PC-3 (cell line): Measurements from ENCODE around the gene CAMTA1.

Experiments
- EZH2phosphoT487 ChIP-seq: fragments of 300-600 bp; sonication (generic); IDR thresholded peaks from 2 replicates; pipeline ENCODE4 v1.6.1; 2018; ENCODE audit warnings: mild to moderate bottlenecking, antibody characterized with exemption, low read length, borderline replicate concordance
- TF ChIP-seq, protein P1 (sequence below): fragments of 300-600 bp; sonication (generic); conservative IDR thresholded peaks from 2 replicates; pipeline ENCODE4 v1.5.1; 2017; ENCODE audit warnings: antibody characterized with exemption, low read depth, mild to moderate bottlenecking, low read length

GRCh38 chr1:6988796-6989195 is 203.5 kb downstream of the CAMTA1 start:
- no peak for TF ChIP-seq EZH2phosphoT487
- TF ChIP-seq, protein P1, sequence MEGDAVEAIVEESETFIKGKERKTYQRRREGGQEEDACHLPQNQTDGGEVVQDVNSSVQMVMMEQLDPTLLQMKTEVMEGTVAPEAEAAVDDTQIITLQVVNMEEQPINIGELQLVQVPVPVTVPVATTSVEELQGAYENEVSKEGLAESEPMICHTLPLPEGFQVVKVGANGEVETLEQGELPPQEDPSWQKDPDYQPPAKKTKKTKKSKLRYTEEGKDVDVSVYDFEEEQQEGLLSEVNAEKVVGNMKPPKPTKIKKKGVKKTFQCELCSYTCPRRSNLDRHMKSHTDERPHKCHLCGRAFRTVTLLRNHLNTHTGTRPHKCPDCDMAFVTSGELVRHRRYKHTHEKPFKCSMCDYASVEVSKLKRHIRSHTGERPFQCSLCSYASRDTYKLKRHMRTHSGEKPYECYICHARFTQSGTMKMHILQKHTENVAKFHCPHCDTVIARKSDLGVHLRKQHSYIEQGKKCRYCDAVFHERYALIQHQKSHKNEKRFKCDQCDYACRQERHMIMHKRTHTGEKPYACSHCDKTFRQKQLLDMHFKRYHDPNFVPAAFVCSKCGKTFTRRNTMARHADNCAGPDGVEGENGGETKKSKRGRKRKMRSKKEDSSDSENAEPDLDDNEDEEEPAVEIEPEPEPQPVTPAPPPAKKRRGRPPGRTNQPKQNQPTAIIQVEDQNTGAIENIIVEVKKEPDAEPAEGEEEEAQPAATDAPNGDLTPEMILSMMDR = no peak
